Keratinocyte (primary cell): ENCODE measurements around the gene ADGRD1. TPM values are rescaled to one million over a fixed set of nuclear protein-coding genes. Genes with fewer than 3 reads are reported as not detected.

Experiments
- DNase-seq: peaks from one replicate; pipeline ENCODE4 v3.0.0-alpha.2; 2011; ENCODE audit warnings: low read depth, missing footprints, low spot score
- FAIRE-seq: peaks from 2 replicates; lab custom pipeline; 2011; peaks lifted over from hg19 to GRCh38; lab: Jason Lieb, UNC
- H2AFZ ChIP-seq: 2 replicates; pipeline ENCODE4 v1.6.0; 2012; ENCODE audit warnings: low read length, control low read depth, inconsistent platforms; ENCODE audit not compliant: control insufficient read depth
- H3K27ac ChIP-seq: 2 replicates; pipeline ENCODE4 v1.5.1; 2011; ENCODE audit warnings: low read length; ENCODE audit not compliant: control insufficient read depth, insufficient read depth
- H3K27me3 ChIP-seq: 3 replicates; pipeline ENCODE4 v1.6.0; 2011; ENCODE audit warnings: low read length; ENCODE audit not compliant: control insufficient read depth, insufficient read depth; ENCODE audit errors: extremely low read depth
- H3K36me3 ChIP-seq, 2 experiments: 2 replicates in 1 of 2; 3 replicates in 1 of 2; pipeline ENCODE4 v1.5.1; 2011; ENCODE audit warnings: low read length in 2 of 2, mild to moderate bottlenecking in 1 of 2; ENCODE audit not compliant: control insufficient read depth in 2 of 2, insufficient read depth in 2 of 2; ENCODE audit errors: extremely low read depth in 1 of 2
- H3K4me1 ChIP-seq: 3 replicates; pipeline ENCODE4 v1.5.1; 2011; ENCODE audit warnings: low read length; ENCODE audit not compliant: control insufficient read depth, insufficient read depth; ENCODE audit errors: extremely low read depth
- H3K4me2 ChIP-seq: 3 replicates; pipeline ENCODE4 v1.6.0; 2011; ENCODE audit warnings: low read depth, low read length; ENCODE audit not compliant: control insufficient read depth, insufficient read depth; ENCODE audit errors: extremely low read depth
- H3K4me3 ChIP-seq, 3 experiments: fragments of 200-600 bp in 1 of 3; sonication (generic) in 1 of 3; 2 replicates in 2 of 3; 3 replicates in 1 of 3; pipeline ENCODE4 v1.5.1; 2011 to 2016; ENCODE audit warnings: low read length in 3 of 3, mild to moderate bottlenecking in 3 of 3, control low read depth in 2 of 3, inconsistent platforms in 1 of 3, low read depth in 1 of 3, mixed read lengths in 1 of 3, mixed run types in 1 of 3, moderate library complexity in 1 of 3; ENCODE audit not compliant: control insufficient read depth in 2 of 3, insufficient read depth in 2 of 3; ENCODE audit errors: extremely low read depth in 1 of 3
- H3K79me2 ChIP-seq: 2 replicates; pipeline ENCODE4 v1.6.0; 2012; ENCODE audit warnings: low read length; ENCODE audit not compliant: control insufficient read depth, insufficient read depth
- H3K9ac ChIP-seq: 3 replicates; pipeline ENCODE4 v1.6.0; 2011; ENCODE audit warnings: low read length; ENCODE audit not compliant: control insufficient read depth, insufficient read depth; ENCODE audit errors: extremely low read depth
- H3K9me1 ChIP-seq: 3 replicates; pipeline ENCODE4 v1.6.0; 2011; ENCODE audit warnings: low read length; ENCODE audit not compliant: control insufficient read depth, insufficient read depth; ENCODE audit errors: extremely low read depth
- H3K9me3 ChIP-seq: 2 replicates; pipeline ENCODE4 v1.5.1; 2012; ENCODE audit warnings: low read depth, low read length; ENCODE audit not compliant: control insufficient read depth
- H4K20me1 ChIP-seq: 3 replicates; pipeline ENCODE4 v1.6.0; 2011; ENCODE audit warnings: low read length; ENCODE audit not compliant: control insufficient read depth, insufficient read depth; ENCODE audit errors: extremely low read depth
- EZH2 ChIP-seq: IDR thresholded peaks from one replicate; pipeline ENCODE4 v1.6.1; 2012; ENCODE audit warnings: inconsistent platforms, mild to moderate bottlenecking, low read length, moderate library complexity
- dilution Hi-C: fragments of 300-500 bp; cut with MboI; formaldehyde crosslinking; loops from one replicate; pipeline ENCODE4 v1.7.0; 2020; ENCODE audit warnings: low sequenced_read_pairs; ENCODE audit not compliant: extremely low pct_ligation_motif_present
- polyA plus RNA-seq, 5 experiments: library from polyadenylated mRNA; depleted of rRNA in 3 of 5; stranded (reverse) in 3 of 5; stranded (forward) in 1 of 5; unstranded in 1 of 5; fragments of >200 nt; gene quantifications; 1 replicate in 1 of 5; 2 replicates in 3 of 5; 3 replicates in 1 of 5; pipeline versions ENCODE4 v1.2.1 to v1.2.3, GENCODE V29; 2011 to 2012; ENCODE audit warnings: missing spikeins in 2 of 5, low read depth in 1 of 5, low replicate concordance in 1 of 5
- TF ChIP-seq, protein P1 (sequence below), 3 experiments: IDR thresholded peaks in 1 of 3; conservative IDR thresholded peaks in 1 of 3; optimal IDR thresholded peaks in 1 of 3; 2 replicates in 2 of 3; 3 replicates in 1 of 3; pipeline versions ENCODE3 to v1.5.1; 2011; ENCODE audit warnings: low read length in 3 of 3, mild to moderate bottlenecking in 3 of 3, moderate library complexity in 2 of 3, control low read depth in 1 of 3, inconsistent platforms in 1 of 3; ENCODE audit not compliant: insufficient read depth in 2 of 3; ENCODE audit errors: extremely low read depth in 1 of 3

ADGRD1 gene
- polyA plus RNA-seq, 1 donor (not counting 4 experiments of a cell fraction or from before 2014, with no cell fraction given), result not detected

DNA sequence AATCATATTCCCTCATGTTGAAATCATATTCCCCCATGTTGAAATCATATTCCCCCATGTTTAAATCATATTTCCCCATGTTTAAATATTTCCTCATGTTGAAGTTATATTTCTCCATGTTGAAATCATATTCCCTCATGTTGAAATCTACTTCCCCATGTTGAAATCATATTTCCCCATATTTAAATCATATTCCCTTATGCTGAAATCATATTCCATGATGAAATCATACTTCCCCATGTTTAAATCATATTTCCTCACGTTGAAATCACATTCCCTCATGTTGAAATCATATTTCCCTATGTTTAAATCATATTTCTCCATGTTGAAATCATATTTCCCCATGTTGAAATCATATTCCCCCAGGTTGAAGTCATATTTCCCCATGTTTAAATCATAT, 34.6 kb upstream of the ADGRD1 start:
- no peak for TF ChIP-seq EZH2
- TF ChIP-seq, protein P1, sequence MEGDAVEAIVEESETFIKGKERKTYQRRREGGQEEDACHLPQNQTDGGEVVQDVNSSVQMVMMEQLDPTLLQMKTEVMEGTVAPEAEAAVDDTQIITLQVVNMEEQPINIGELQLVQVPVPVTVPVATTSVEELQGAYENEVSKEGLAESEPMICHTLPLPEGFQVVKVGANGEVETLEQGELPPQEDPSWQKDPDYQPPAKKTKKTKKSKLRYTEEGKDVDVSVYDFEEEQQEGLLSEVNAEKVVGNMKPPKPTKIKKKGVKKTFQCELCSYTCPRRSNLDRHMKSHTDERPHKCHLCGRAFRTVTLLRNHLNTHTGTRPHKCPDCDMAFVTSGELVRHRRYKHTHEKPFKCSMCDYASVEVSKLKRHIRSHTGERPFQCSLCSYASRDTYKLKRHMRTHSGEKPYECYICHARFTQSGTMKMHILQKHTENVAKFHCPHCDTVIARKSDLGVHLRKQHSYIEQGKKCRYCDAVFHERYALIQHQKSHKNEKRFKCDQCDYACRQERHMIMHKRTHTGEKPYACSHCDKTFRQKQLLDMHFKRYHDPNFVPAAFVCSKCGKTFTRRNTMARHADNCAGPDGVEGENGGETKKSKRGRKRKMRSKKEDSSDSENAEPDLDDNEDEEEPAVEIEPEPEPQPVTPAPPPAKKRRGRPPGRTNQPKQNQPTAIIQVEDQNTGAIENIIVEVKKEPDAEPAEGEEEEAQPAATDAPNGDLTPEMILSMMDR (optimal IDR thresholded peaks at IDR 0.05 in 1 of 3, IDR thresholded peaks at IDR 0.05 in 1 of 3, conservative IDR thresholded peaks at IDR 0.05 in 1 of 3; ENCODE audit: extremely low read depth in 1 of 3, insufficient read depth in 2 of 3, low read length in 3 of 3), result no peak
- H3K79me2 ChIP-seq, result no peaks in the 10 kb centered on the region
- H2AFZ ChIP-seq, result no peak overlapping the region
- no peaks in the 10 kb centered on the region for H3K36me3 ChIP-seq
- H3K9me1 ChIP-seq, result no peaks in the 10 kb centered on the region
- dilution Hi-C loops, result no loop called here
- H3K9ac ChIP-seq, result no peak overlapping the region
- H3K4me1 ChIP-seq, result no peaks in the 10 kb centered on the region
- no peaks in the 10 kb centered on the region for H3K9me3 ChIP-seq
- H3K27me3 ChIP-seq, result peaks cover 15% of the 10 kb centered on the region
- no peak overlapping the region for H3K27ac ChIP-seq
- no peaks in the 10 kb centered on the region for H4K20me1 ChIP-seq
- no peak for FAIRE-seq
- no peak for DNase-seq
- no peak overlapping the region for H3K4me3 ChIP-seq
- no peak overlapping the region for H3K4me2 ChIP-seq

DNA sequence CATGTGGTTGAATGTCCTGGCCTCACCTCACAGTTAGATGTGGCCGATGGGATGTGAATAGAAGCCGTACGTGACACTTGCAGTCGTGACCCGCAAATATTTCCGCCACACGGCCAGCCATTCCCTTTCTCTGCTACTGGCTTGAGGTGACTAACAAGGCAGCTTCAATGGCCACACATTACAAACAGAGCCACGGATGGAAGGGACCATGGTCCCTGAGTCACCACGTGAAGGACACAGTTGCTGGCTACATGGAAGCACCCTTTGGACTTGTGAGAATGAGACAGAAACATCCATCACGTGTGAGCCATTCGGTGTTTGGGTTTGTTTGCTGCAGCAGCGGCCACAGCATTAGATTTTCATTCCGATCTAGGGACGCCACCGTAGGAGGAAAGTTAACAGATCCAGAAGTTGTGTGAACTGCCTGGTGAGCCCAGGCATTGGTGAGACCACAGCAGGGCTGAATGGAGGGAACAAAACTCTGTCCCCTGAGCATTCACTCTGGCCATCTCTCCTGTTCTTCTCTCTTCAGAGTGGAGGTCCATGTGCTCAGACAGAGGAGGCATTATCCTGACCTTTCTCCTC, 33.5 kb upstream of the ADGRD1 start:
- no peak for DNase-seq
- no peaks in the 10 kb centered on the region for H3K36me3 ChIP-seq
- dilution Hi-C loops, result no loop called here
- H3K4me3 ChIP-seq, result no peak overlapping the region
- no peak for FAIRE-seq
- H3K4me2 ChIP-seq, result no peak overlapping the region
- H3K9ac ChIP-seq, result no peak overlapping the region
- no peaks in the 10 kb centered on the region for H3K9me3 ChIP-seq
- no peaks in the 10 kb centered on the region for H3K79me2 ChIP-seq
- TF ChIP-seq, protein P1 (optimal IDR thresholded peaks at IDR 0.05 in 1 of 3, IDR thresholded peaks at IDR 0.05 in 1 of 3, conservative IDR thresholded peaks at IDR 0.05 in 1 of 3; ENCODE audit: extremely low read depth in 1 of 3, insufficient read depth in 2 of 3, low read length in 3 of 3), result no peak
- no peak overlapping the region for H2AFZ ChIP-seq
- no peaks in the 10 kb centered on the region for H3K4me1 ChIP-seq
- no peak overlapping the region for H3K27ac ChIP-seq
- peaks cover 15% of the 10 kb centered on the region for H3K27me3 ChIP-seq
- H4K20me1 ChIP-seq, result no peaks in the 10 kb centered on the region
- no peaks in the 10 kb centered on the region for H3K9me1 ChIP-seq
